Fibroblast of lung (primary cell): ENCODE results near the gene DCPS. TPM values are rescaled to one million over a fixed set of nuclear protein-coding genes. Genes with fewer than 3 reads are reported as not detected.

Source experiments
- DNase-seq, 2 donors: peaks; one replicate each; pipeline versions ENCODE4 v3.0.0 to v3.0.0-alpha.2; 2010; ENCODE audit warnings: low read depth in 2 of 2
- H2AFZ ChIP-seq: 2 replicates; pipeline ENCODE4 v1.5.1; 2012; ENCODE audit warnings: low read length, control low read depth, inconsistent platforms
- H3K27ac ChIP-seq: 2 replicates; pipeline ENCODE4 v1.5.1; 2011; ENCODE audit warnings: low read length, control low read depth; ENCODE audit not compliant: insufficient read depth
- H3K27me3 ChIP-seq: 2 replicates; pipeline ENCODE4 v1.5.1; 2011; ENCODE audit warnings: mild to moderate bottlenecking, low read length; ENCODE audit not compliant: control insufficient read depth, insufficient read depth
- H3K36me3 ChIP-seq: 2 replicates; pipeline ENCODE4 v1.5.1; 2011; ENCODE audit warnings: low read length; ENCODE audit not compliant: control insufficient read depth, insufficient read depth
- H3K4me1 ChIP-seq: 2 replicates; pipeline ENCODE4 v1.5.1; 2011; ENCODE audit warnings: low read length; ENCODE audit not compliant: control insufficient read depth, insufficient read depth; ENCODE audit errors: extremely low read depth
- H3K4me2 ChIP-seq: 2 replicates; pipeline ENCODE4 v1.5.1; 2011; ENCODE audit warnings: low read length, control low read depth; ENCODE audit not compliant: insufficient read depth; ENCODE audit errors: extremely low read depth
- H3K4me3 ChIP-seq, 4 experiments: fragments of 200-600 bp in 1 of 4; sonication (generic) in 1 of 4; replicated peaks in 1 of 4; 2 replicates each; pipeline ENCODE4 v1.5.1; 2011 to 2016; ENCODE audit warnings: low read length in 4 of 4, low read depth in 3 of 4, mild to moderate bottlenecking in 3 of 4, control low read depth in 2 of 4, inconsistent platforms in 1 of 4, mixed read lengths in 1 of 4; ENCODE audit not compliant: insufficient read depth in 1 of 4; ENCODE audit errors: control extremely low read depth in 1 of 4
- H3K79me2 ChIP-seq: 2 replicates; pipeline ENCODE4 v1.5.1; 2012; ENCODE audit warnings: mild to moderate bottlenecking, low read length, inconsistent platforms; ENCODE audit not compliant: control insufficient read depth, insufficient read depth
- H3K9ac ChIP-seq: 2 replicates; pipeline ENCODE4 v1.5.1; 2011; ENCODE audit warnings: mild to moderate bottlenecking, low read length, control low read depth; ENCODE audit not compliant: insufficient read depth
- H3K9me3 ChIP-seq: 2 replicates; pipeline ENCODE4 v1.5.1; 2012; ENCODE audit warnings: low read depth, low read length; ENCODE audit not compliant: control insufficient read depth, insufficient read depth
- H4K20me1 ChIP-seq: 2 replicates; pipeline ENCODE4 v1.5.1; 2011; ENCODE audit warnings: low read length; ENCODE audit not compliant: control insufficient read depth, insufficient read depth; ENCODE audit errors: extremely low read depth
- CTCF ChIP-seq, 2 donors: IDR thresholded peaks in 1 of 2; conservative IDR thresholded peaks in 1 of 2; 1 replicate in 1 of 2; 2 replicates in 1 of 2; pipeline ENCODE4 v1.5.1; 2011 to 2012; ENCODE audit warnings: low read length in 2 of 2, control low read depth in 1 of 2, inconsistent platforms in 1 of 2, low read depth in 1 of 2, mild to moderate bottlenecking in 1 of 2
- EZH2 ChIP-seq: IDR thresholded peaks from 2 replicates; pipeline ENCODE4 v1.5.1; 2012; ENCODE audit warnings: low read length, control low read depth, mild to moderate bottlenecking; ENCODE audit errors: missing control alignments
- polyA plus RNA-seq, 2 donors: library from polyadenylated mRNA; depleted of rRNA in 1 of 2; stranded (reverse) in 1 of 2; unstranded in 1 of 2; fragments of >200 nt; gene quantifications; 2 replicates each; pipeline ENCODE4 v1.2.1, GENCODE V29; 2011 to 2012; ENCODE audit warnings: missing spikeins in 1 of 2
- total RNA-seq: library from RNA; depleted of rRNA; stranded (reverse); fragments of >200 nt; gene quantifications from 2 replicates; pipeline ENCODE4 v1.2.1, GENCODE V29; 2014

DCPS gene
- total and polyA plus RNA-seq, 2 donors (not counting 1 experiment from before 2014, with no cell fraction given) = 13.0 to 22.7 TPM

- Histone ChIP-seq H3K27me3 (no peaks in the 10 kb centered on the region), H3K27ac (no peak overlapping the region), H3K36me3 (no peaks in the 10 kb centered on the region), H4K20me1 (no peaks in the 10 kb centered on the region), H3K9ac (no peak overlapping the region), H3K79me2 (no peaks in the 10 kb centered on the region), H3K9me3 (no peaks in the 10 kb centered on the region), H2AFZ (no peak overlapping the region), H3K4me1 (peaks cover 15% of the 10 kb centered on the region), H3K4me2 (no peak overlapping the region), H3K4me3 (no peak overlapping the region)
- no peak for DNase-seq
- no peak for TF ChIP-seq EZH2
- no peak for TF ChIP-seq CTCF (conservative IDR thresholded peaks at IDR 0.05 in 1 of 2, IDR thresholded peaks at IDR 0.05 in 1 of 2; ENCODE audit: low read depth in 1 of 2, low read length in 2 of 2)
Observed at GRCh38 chr11:126322996-126323395, 19.1 kb downstream of the DCPS start.

GRCh38 chr11:126327281-126328000, 23.6 kb downstream of the DCPS start:
- TF ChIP-seq EZH2 (no peak), CTCF (conservative IDR thresholded peaks at IDR 0.05 in 1 of 2, IDR thresholded peaks at IDR 0.05 in 1 of 2; ENCODE audit: low read depth in 1 of 2, low read length in 2 of 2) (no peak)
- Histone ChIP-seq H3K4me1 (peaks cover 8% of the 10 kb centered on the region), H3K79me2 (no peaks in the 10 kb centered on the region), H3K4me2 (no peak overlapping the region), H2AFZ (no peak overlapping the region), H3K9ac (no peak overlapping the region), H3K4me3 (no peak overlapping the region), H3K9me3 (no peaks in the 10 kb centered on the region), H4K20me1 (no peaks in the 10 kb centered on the region), H3K27me3 (no peaks in the 10 kb centered on the region), H3K27ac (no peak overlapping the region), H3K36me3 (no peaks in the 10 kb centered on the region)
- DNase-seq = no peak

GRCh38 chr11:126328001-126328390, 24.1 kb downstream of the DCPS start:
- no peaks in the 10 kb centered on the region for H3K36me3 ChIP-seq
- no peaks in the 10 kb centered on the region for H4K20me1 ChIP-seq
- no peaks in the 10 kb centered on the region for H3K79me2 ChIP-seq
- H3K4me1 ChIP-seq = peaks cover 10% of the 10 kb centered on the region
- H3K4me3 ChIP-seq = no peak overlapping the region
- no peaks in the 10 kb centered on the region for H3K9me3 ChIP-seq
- H3K4me2 ChIP-seq = no peak overlapping the region
- H3K9ac ChIP-seq = no peak overlapping the region
- TF ChIP-seq CTCF (conservative IDR thresholded peaks at IDR 0.05 in 1 of 2, IDR thresholded peaks at IDR 0.05 in 1 of 2; ENCODE audit: low read depth in 1 of 2, low read length in 2 of 2) (no peak), EZH2 (no peak)
- H3K27ac ChIP-seq = no peak overlapping the region
- H2AFZ ChIP-seq = no peak overlapping the region
- no peak for DNase-seq
- no peaks in the 10 kb centered on the region for H3K27me3 ChIP-seq
